T-helper 1 cell treated with Interleukin-12 subunit alpha and Interleukin-12 subunit beta and Interleukin-4 antibody, amounts not matched to agents 30 ng/mL and 1 ng/mL, for 36 hours (primary cell): ENCODE data around the gene CELF2. TPM values are rescaled to one million over a fixed set of nuclear protein-coding genes. Genes with fewer than 3 reads are reported as not detected.

Experiments
- intact Hi-C: fragments of 100-400 bp; cut with micrococcal nuclease; formaldehyde crosslinking; loops from one replicate; pipeline ENCODE4 v1.15.1; 2024
- total RNA-seq: library from RNA; stranded (reverse); gene quantifications from 2 replicates; pipeline ENCODE4 v1.2.3, GENCODE V29; 2022

The CELF2 gene
- total RNA-seq, 1 donor from 2014 or later, result 155 TPM

DNA sequence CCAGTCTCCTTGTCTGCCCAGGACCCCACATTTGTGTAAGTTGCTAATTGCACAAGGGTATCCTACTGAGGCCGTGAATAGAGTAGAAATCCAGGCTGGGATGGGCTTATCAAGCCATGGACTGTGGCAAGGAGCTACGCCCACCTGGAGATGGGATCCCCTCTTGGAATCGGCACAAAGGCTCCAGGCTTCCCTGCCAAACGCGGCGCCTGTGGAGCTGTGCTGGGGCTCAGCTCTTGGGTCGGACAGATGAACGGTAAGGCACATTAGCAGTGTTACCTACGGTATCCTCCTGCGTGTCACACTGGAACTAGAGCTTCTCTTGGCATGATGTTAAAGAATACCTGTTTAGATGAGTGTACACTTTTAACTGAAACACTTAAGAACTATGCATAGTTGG is 196.7 kb downstream of the CELF2 start:
- intact Hi-C loops, result loop anchor here (5.0 kb wide), 1 partner anchor 37 kb away; no protein-coding TSS in a partner anchor

DNA sequence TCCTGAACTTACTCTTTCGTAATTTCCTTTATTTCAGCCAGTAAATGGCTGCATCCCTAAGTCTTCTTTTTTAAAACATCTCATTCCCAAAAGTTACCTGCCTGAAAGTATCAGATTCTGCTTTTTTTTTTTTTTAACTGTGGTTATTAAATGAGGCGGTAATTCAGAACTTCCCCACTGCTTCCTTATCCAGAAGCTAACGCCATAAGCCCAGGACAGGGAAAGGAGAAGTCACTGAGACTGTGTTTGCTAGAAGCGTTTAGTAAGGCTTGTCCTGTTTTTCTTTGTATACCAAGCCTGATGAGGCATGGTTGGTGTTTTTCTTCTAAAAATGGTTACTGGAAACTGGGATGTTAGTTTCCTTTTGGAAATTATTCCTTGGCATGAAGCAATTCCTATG is 197.8 kb downstream of the CELF2 start:
- intact Hi-C loops, result no loop called here

DNA sequence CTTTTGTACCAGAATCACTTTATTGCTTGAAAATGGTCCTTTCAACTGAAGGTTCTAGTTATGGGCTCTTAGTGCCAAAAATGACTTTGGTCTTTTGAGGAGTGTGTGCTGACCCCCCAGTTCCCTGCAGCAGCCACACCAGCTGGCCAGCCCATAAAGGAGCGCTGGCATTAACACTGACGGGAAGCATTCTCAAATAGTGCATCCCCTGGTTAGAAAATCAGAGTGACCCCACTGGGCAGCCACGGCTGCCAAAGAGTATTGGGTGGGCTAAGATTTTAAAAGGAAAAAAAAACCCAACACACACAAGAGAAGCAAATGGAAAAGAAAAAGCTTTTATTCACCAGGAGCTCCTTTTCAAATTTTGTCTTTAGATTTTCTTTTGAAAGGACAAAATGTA is 199.8 kb downstream of the CELF2 start:
- intact Hi-C loops, result no loop called here

DNA sequence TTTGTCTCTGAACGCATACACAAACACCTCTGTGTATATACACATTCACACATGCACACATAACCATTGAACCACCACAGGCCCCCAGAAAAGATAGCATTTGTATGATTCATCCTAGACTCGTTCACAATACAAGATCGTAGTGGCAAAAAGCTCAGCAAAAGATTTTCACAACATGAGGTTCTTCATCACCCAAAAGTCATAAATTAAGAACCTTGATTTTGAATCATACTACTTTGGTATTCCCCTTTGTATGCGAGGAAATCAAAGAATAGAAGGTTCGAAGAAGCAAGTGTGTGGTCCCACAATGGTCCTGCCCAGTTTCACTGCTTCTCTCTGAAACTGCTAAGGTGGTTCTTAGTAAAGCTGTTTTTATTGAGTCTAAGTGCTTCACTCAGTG is 200.7 kb downstream of the CELF2 start:
- intact Hi-C loops, result loop anchor here (1.0 kb wide), 2 partner anchors 8 to 9 kb away; no protein-coding TSS in a partner anchor

DNA sequence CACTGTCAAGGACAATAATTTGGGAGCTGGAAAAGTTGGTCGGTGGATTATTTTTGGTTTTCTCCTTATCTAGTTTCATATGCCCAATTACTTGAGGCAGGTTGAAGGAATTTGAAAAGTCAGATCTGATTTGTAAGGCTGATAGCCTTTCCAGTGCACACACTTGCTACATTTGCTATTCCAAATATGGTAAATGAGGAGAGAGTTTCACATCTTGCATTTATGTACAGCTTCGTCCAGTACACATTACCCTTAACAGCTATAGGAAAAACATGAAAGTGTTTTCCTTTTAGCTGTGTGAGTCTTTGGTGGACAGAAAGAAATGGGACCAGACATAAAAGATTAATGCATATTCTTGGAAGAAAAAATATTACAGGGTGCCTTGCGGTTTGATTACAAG is 201.8 kb downstream of the CELF2 start:
- intact Hi-C loops, result no loop called here

DNA sequence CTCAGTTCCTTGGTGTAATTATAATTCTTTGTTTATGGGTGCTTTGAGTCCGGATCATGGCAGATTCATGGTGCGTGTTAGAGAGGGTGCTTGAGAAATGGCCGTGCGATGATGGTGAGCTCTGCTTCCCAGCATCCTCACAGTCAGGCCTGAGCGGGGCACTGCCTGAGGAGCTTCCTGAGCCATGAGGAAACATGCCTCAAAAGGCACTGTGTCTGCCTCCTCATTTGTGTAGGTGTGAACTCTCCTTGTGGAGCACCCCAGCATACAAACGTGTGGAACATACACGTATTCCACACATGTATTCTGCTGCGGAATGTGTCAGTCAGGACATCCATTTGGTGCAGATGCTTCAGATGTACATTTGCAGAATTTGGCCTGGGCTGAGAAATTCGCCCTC is 205.4 kb downstream of the CELF2 start:
- intact Hi-C loops, result no loop called here

DNA sequence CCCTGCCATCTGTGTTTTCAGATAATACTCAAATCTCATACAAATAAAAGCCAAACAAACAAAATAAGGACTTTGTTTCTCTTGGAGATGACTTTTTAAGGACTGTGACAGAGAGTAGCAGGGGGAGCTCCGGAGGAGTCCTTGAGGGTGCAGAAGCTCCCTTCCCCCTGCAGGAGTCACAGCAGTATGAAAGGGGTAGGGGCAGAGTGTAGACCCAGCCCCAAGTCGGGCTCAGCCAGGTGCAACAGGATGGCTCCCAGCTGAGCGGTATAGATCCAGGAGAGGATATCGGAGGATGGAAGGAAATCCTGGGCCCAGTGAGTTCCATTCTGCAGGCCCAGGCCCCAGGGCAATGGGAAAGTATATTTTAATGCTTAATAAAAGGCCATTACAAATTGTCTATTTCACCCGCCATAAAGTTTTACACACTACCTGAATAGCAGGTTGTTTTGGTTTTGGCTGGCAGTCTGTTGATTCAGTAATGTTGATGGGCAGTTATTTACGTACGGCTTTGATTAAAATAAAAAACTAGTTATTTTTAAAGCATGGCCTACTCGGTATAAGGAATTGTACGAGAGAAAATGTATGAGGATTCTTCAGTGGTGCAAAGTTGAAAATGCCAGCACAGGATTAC is 206.0 kb downstream of the CELF2 start:
- intact Hi-C loops, result no loop called here

DNA sequence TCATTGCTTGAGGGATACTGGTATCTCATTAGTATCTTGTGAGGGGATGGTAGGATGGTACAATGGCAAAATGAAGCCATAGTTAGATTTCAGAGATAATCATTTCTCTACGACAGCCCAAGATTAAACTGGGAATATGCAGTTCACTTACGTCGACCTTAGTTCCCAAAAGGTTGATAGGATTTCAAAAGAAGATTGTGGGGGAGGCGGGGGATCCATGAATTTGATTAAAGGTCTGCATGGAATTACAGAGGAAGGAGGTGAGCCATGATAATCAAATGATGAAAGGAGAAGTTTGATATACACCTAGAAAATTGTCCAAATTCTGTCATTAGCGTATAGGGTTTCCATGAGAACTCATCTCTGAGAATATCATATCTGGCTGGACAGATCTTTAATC is 206.6 kb downstream of the CELF2 start:
- intact Hi-C loops, result no loop called here

DNA sequence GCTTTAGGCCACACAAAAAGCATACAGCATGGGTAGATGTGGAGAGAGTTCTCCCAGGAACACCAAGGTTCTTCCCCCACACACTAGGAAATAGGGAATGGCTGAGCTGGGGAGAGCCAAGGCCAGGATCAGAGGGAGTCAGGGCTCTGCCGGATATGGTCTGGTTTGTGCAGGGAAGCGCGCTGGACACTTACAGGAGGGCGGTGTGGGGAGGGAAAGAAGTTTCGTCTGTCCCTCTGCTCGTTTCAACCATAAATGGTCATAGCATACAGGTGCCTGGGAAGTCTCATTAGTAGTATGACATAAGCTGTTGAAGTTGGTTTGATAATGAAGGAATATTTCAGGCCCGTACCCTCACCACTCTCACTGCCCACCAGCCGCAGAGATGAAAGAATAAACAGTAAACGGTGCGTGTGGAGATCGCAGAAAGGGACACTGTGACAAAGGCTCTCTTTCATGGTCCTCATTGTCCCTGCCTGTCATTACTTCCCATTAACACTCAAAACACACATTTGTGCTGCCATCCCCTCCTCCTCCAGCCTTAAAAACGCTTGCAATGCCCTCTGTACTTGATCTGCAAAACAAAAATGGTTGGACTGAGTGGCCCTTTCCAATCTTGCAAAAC is 207.2 kb downstream of the CELF2 start:
- intact Hi-C loops, result loop anchor here (5.0 kb wide), 1 partner anchor 113 kb away; no protein-coding TSS in a partner anchor

DNA sequence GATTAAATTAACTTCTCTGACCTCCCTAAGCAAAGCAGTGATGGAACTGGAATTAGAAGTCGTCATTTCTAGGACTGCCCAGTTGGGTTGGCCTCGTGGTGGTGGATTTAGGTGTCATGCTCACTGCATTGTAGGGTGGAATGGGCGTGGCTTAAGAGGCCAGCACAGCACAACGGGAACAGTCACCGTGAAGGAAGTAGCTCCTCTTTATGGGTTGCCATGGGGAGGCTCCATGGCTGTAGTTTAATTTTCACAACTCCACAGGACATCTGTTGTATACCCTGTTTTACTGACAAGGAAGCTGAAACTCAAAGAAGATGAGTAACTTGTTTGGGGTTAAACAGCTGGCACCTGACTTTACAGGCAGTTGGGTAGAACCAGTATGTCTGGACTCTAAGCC is 208.3 kb downstream of the CELF2 start:
- intact Hi-C loops, result loop anchor here (1.0 to 5.0 kb wide), 8 partner anchors 8 to 114 kb away; no protein-coding TSS in a partner anchor

DNA sequence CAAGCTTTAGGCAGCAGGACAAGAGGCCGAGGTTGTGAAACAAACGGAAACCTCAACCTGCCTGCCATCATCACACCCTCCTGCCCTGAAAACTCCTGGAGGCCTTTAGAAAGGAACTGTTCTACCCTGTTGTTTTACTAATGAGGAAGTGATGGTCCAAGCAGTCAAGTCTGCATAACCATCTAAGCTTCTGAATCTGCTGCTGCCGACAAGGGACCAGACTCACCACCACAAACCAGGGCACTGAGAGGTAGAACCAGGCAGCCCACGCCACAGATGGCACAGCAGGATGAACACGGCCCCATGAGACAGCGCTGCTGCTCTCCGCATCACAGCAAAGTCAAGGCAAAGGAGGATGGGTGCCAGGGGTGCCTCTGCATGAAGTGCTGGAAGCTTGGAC is 209.4 kb downstream of the CELF2 start:
- intact Hi-C loops, result loop anchor here (2.0 to 5.0 kb wide), 3 partner anchors 48 to 115 kb away; no protein-coding TSS in a partner anchor

DNA sequence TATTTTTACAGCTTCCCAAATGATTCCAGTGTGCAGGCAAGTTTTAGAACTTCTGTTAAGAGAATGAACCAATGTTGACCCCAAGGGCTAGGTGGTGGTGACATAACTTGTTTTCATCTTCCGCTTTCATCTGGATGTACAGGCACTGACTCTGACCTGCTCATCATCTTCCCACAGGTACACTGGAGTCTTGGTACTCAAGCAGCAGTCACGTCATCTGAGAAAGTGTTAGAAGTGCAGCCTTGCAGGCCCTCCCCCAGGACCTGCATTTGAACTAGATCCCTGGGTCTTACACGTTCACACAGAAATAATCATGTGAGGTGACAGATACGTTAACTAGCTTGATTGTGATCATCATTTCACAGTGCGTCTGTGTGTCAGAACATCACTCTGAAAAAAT is 212.2 kb downstream of the CELF2 start:
- intact Hi-C loops, result loop anchor here (5.0 kb wide), 2 partner anchors 118 to 382 kb away; partner anchors contain the start of gene USP6NL

DNA sequence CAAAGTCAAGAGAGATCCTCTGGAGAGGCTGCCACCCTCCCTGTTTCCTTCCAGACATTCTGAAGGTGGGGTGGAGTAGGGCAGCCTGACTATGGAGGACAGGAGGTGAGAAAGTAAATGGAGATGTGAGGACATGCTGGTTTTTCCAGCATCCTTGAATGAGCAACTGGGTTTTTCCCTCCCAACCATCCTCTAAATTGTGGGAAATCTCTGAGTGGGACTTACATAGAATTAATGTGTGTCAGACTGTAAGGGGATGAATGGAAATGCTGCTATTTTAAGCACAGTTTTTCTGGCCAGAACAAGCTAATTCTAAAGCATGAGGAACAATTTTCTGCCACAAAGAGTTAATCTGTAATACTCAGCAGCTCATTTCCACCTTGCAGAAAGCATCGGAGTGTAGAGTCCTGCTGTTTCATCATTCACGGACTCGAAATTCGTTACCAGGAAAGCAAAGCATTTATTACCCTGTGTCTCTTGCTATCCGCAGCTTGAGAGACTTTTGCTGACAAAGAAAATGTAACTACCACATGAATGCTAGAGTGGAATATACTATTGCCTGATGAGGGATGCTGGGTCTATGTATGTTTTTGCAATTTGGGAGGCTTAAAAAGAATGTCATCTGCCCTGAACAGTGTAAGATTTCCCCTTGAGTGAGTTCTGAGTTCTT is 213.0 kb downstream of the CELF2 start:
- intact Hi-C loops, result loop anchor here (5.0 kb wide), 1 partner anchor 382 kb away; the partner anchor contains the start of gene USP6NL

DNA sequence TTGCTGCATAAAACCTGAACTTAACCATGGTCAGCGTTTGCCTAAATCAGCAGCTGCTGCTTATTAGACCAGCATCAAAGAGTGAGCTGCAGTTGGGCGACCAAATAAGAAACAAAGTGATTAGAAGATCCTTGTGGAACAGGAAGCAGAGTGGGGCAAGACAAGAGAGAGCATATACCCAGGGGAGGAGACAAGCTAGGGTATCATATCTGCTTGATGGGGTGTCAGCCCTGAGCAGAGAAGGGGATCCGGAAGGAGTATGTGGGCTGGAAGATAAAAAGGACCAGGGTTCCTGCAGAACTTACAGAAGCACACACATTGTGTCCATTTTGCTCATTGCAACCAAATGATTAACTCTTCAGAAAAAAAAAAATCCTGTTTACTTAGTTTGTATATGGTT is 213.6 kb downstream of the CELF2 start:
- intact Hi-C loops, result loop anchor here (5.0 kb wide), 1 partner anchor 381 kb away; the partner anchor contains the start of gene USP6NL

DNA sequence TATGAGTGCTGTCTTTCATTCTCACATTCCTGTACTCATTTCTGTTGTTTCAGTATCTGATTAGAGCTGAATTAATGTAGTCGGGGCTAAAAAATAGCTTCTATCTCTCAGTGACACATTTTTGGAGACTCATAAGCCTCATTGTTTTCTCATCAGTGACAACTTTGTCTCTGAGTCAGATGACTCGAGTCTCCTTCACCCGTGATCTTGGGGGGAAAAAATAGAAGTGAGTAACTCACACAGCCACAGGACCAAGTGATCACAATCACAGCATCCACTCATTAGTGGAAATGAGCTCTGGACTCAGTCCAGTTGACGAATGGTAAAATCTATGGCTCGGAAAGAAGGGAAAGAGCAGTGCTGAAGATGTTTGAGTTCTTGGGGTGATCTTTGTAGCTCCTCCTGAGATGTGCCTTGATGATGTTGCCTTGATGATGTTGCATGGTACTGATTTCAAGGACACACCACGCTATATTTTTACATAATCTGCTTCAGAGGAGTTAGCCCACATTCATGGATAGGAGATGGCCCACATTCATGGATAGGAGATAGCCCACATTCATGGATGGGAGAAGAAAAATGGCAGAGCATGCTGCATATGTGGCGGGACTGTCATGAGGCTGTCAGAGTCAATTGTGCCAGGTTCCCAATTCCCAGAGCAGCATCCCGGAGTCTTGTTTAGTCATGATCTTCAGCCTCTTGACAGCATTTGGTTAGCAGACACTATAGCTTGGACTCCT is 214.7 kb downstream of the CELF2 start:
- intact Hi-C loops, result loop anchor here (5.0 kb wide), 1 partner anchor 380 kb away; the partner anchor contains the start of gene USP6NL

DNA sequence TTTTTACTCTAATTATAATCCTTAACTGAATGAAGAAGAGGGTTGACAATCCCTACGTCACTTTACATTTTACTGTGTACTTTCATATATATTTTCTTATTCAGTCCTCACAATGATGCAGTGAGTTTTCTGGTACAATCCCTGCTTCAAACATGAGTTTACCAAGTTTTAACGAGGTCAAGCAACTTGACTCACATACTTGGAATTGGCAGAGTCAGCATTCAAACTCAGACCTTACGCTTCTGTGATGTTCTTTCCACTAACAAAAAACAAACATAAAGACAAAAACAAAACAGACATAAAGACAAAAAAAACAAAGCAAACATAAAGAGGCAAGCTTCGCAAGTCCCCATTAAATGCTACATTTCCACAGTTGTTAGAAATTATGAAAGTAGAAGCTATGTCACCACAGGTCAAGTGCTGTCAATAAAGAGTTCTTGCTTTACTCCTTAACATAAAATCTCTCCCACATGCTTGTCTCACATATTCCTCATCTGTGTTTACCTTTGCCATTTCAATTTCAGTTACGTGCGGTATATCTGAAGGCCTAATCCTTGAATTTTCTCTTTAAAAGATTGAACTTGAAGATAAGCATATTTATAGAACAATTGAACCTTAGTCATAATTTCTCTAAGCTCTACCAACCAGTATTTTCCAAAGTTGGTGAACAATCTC is 217.3 kb downstream of the CELF2 start:
- intact Hi-C loops, result loop anchor here (1.0 to 5.0 kb wide), 2 partner anchors 26 to 377 kb away; partner anchors contain the start of gene USP6NL

DNA sequence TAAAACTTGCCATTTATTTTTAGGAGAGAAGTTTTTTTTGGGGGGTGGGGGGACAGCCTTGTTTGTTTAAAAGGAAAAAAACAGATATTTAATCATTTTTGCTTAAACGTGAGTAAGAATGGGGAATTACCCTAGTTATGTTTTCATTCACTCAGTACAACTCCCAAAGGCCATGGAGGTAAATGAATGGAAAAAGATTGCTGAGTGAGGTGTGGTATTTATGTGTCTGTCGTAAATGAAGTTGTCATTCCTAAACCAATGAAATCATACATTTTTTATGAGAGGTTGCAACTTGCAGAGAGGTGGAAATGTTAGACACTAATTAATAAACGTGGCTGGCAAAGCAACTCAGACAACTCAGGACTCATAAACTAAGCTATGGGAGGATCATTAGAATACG is 218.1 kb downstream of the CELF2 start:
- intact Hi-C loops, result loop anchor here (1.0 to 2.0 kb wide), 5 partner anchors 9 to 833 kb away; partner anchors contain the start of gene DHTKD1

DNA sequence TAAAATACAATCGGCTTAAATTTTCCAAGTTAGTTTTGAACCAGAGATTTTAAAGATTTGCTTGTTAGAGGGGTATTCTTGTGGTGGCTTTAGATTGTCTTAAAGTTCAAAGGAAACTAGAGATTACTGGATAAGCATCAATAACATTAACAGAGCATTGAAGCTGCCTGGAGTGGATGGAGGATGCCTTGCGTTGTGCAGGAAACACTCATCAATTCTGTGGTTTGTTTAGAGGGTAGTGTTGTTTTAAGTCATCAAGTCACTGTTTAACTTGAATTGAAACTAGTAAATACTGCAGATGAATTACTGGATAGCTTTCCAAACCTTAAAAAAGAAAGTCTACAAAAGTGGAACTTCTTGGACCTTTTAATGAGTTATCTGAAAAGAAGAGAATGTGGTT is 218.6 kb downstream of the CELF2 start:
- intact Hi-C loops, result loop anchor here (1.0 to 2.0 kb wide), 4 partner anchors 10 to 832 kb away; partner anchors contain the start of gene DHTKD1

DNA sequence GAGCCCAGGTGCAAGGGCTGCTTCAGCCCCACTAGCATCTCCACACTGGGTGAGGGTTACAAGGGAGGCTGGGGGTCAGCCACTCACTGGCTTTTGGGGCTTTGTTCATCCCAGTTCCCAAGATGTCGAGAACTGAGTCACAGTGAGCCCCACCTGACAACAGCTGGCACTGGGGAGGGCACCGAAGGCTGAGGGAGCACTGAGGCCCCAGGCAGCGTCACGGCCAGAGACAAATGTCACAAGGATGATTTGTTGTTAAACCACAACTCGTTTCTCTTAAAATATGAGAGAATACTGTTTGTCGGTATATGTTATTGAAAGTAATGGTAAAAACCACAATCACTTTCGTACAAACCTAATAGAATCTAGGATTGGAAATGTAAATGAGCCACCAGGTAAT is 219.9 kb downstream of the CELF2 start:
- intact Hi-C loops, result loop anchor here (2.0 kb wide), 1 partner anchor 67 kb away; no protein-coding TSS in a partner anchor

DNA sequence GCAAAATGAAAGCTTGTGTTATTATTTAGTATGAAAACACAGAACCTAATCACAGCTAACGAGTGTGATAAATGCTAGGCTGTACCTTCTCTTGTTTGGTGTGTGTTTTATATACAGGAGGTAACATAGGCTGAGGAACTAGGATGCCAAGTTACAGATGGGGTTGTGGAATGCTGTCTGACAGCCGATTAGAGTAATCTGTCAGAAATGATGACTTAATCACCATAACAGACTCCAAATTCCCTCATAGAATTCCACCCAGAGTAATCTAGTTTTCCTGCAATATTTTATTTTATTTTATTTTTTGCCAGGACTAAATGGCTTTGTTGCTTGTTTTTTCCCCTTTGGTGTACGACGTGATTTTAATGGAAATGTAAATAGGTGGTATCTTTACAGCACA is 221.2 kb downstream of the CELF2 start:
- intact Hi-C loops, result no loop called here
